Karpas-422 (cell line): Measurements from ENCODE around the gene KCNK15. TPM values are rescaled to one million over a fixed set of nuclear protein-coding genes. Genes with fewer than 3 reads are reported as not detected.

Experiments used
- DNase-seq: peaks from one replicate; pipeline ENCODE4 v3.0.0-alpha.2; 2015
- H2AFZ ChIP-seq: fragments of 200-600 bp; sonication (generic); 2 replicates; pipeline ENCODE4 v1.6.1; 2014; ENCODE audit warnings: antibody characterized with exemption, low read length, mixed read lengths
- H3K27ac ChIP-seq: fragments of 200-600 bp; sonication (generic); 2 replicates; pipeline ENCODE4 v1.5.1; 2014; ENCODE audit warnings: mild to moderate bottlenecking, low read length, moderate library complexity
- H3K27me3 ChIP-seq: fragments of 200-600 bp; sonication (generic); 2 replicates; pipeline ENCODE4 v1.6.1; 2014; ENCODE audit warnings: low read length, mixed read lengths
- H3K36me3 ChIP-seq: fragments of 200-600 bp; sonication (generic); 2 replicates; pipeline ENCODE4 v1.6.1; 2014; ENCODE audit warnings: low read length, mixed read lengths; ENCODE audit not compliant: insufficient read depth
- H3K4me1 ChIP-seq: fragments of 200-600 bp; sonication (generic); 2 replicates; pipeline ENCODE4 v1.6.1; 2014; ENCODE audit warnings: mild to moderate bottlenecking, low read length, mixed read lengths
- H3K4me2 ChIP-seq: fragments of 200-600 bp; sonication (generic); 2 replicates; pipeline ENCODE4 v1.6.1; 2014; ENCODE audit warnings: low read length, low read depth, mild to moderate bottlenecking; ENCODE audit not compliant: poor library complexity, severe bottlenecking
- H3K4me3 ChIP-seq: fragments of 200-600 bp; sonication (generic); 2 replicates; pipeline ENCODE4 v1.5.1; 2014; ENCODE audit warnings: mild to moderate bottlenecking, antibody characterized with exemption, low read length, mixed read lengths
- H3K79me2 ChIP-seq: fragments of 200-600 bp; sonication (generic); 2 replicates; pipeline ENCODE4 v1.6.1; 2014; ENCODE audit warnings: mild to moderate bottlenecking, low read length, mixed read lengths
- H3K9ac ChIP-seq: fragments of 200-600 bp; sonication (generic); 2 replicates; pipeline ENCODE4 v1.6.0; 2014; ENCODE audit warnings: low read length
- H3K9me2 ChIP-seq: fragments of 200-600 bp; sonication (generic), shearing (Covaris generic); replicated peaks from 2 replicates; pipeline ENCODE4 v1.6.0; 2014; ENCODE audit warnings: mild to moderate bottlenecking, low read length, moderate library complexity; ENCODE audit not compliant: insufficient read depth
- H3K9me3 ChIP-seq: fragments of 300-700, 200-600 bp; sonication (generic); 2 replicates; pipeline ENCODE4 v1.6.1; 2014; ENCODE audit warnings: low read length, mixed read lengths
- H4K20me1 ChIP-seq: fragments of 200-600 bp; sonication (generic); 2 replicates; pipeline ENCODE4 v1.6.1; 2014; ENCODE audit warnings: mild to moderate bottlenecking, antibody characterized with exemption, low read length, low read depth; ENCODE audit not compliant: insufficient read depth
- total RNA-seq: library from RNA; depleted of rRNA; stranded (reverse); fragments of >200 nt; shearing (Covaris generic); gene quantifications from 2 replicates; pipeline ENCODE4 v1.2.3, GENCODE V29; 2014; ENCODE audit warnings: low replicate concordance

The KCNK15 gene
- total RNA-seq, 1 experiment from 2014 or later, result not detected

DNA sequence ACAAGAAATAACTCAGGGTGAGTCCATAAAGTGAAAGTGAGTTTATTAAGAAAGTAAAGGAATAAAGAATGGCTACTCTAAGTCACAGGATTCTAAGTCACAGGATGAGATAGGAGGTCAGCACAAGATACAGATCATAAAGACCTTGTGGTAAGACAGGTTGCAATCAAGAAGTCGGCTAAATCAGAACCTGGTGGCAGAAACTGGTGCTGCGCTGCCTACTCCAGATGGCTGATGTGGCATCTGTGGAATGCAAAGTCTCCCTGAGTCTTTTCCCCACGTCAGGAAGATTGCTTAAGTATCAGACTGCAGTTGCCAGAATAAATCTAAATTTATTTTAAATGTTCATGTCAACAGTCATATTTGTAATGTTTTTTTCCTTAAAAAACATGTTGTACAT, 10.7 kb upstream of the KCNK15 start:
- no peak overlapping the region for H3K4me3 ChIP-seq
- no peaks in the 10 kb centered on the region for H3K27me3 ChIP-seq
- 0 out of 2 replicates have a peak, but pooled peaks cover 3% of the 10 kb centered on the region for H3K4me1 ChIP-seq
- H3K36me3 ChIP-seq, result no peaks in the 10 kb centered on the region
- no peaks in the 10 kb centered on the region for H3K9me2 ChIP-seq
- H3K9ac ChIP-seq, result no peak overlapping the region
- H3K79me2 ChIP-seq, result no peaks in the 10 kb centered on the region
- H4K20me1 ChIP-seq, result no peaks in the 10 kb centered on the region
- no peaks in the 10 kb centered on the region for H3K9me3 ChIP-seq
- no peak for DNase-seq
- no peak overlapping the region for H2AFZ ChIP-seq
- no peak overlapping the region for H3K27ac ChIP-seq
- H3K4me2 ChIP-seq, result no peak overlapping the region

DNA sequence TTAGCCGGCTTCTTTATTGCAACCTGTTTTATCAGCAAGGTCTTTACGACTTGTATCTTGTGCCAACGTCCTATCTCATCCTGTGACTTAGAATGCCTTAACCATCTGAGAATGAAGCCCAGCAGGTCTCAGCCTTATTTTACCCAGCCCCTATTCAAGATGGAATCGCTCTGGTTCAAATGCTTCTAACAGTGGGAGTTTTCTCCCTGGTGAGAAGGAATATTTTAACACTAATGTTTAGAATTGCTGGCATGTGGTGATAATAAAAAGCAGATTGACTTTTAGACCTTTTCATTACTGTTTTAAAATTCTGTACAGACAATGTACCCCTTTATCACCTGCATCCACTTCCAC, 9.9 kb upstream of the KCNK15 start:
- Histone ChIP-seq H3K9me3 (no peaks in the 10 kb centered on the region), H3K9ac (no peak overlapping the region), H3K4me2 (no peak overlapping the region), H3K27ac (no peak overlapping the region), H3K36me3 (no peaks in the 10 kb centered on the region), H3K4me3 (peak overlapping the region; percentile 16; the same call in 1 of the 2 replicates), H3K27me3 (no peaks in the 10 kb centered on the region), H3K4me1 (0 out of 2 replicates have a peak, but pooled peaks cover 3% of the 10 kb centered on the region), H3K9me2 (no peaks in the 10 kb centered on the region), H2AFZ (0 out of 2 replicates have a peak overlapping the region, but pooled peaks have one; percentile 44), H4K20me1 (no peaks in the 10 kb centered on the region), H3K79me2 (no peaks in the 10 kb centered on the region)
- no peak for DNase-seq

DNA sequence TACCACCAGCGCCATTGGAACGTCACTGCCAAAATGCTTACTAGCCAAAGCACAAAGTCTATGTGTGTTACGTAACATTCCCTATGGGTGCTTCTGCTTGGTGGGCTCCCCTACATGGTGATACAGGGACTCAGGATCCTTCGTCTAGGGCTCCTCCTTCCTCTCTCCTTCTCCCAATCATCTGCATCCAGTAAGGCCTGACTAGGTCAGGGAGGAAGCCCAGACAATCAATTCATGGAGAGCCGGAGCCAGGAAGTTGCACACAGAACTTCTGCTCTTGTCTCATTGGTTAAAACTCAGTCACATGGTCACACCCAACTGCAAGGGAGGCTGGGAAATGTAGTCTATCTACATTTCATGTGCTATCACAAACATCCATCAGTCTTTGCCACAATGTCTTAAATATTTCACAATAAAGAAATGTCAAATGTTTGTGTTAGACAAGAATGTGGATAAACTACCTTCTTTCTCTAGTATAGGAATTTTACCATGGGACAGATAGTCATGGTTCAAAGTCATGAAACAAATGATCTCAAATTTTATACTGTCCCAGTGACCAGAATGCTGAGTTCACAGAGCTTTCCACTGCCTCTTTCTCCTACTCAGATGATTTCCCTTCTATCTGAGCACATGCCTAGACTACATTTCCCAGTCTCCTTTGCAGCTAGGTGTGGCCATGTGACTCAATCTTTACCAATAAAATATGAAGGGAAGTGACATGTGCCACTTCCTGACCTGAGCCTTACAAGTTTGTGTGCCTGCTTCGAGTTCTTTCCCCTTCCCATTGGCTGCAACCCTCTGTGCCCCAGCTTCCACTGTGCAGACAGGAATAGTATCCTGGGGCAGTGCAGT, 9.3 kb upstream of the KCNK15 start:
- Histone ChIP-seq H3K9me3 (no peaks in the 10 kb centered on the region), H3K4me1 (0 out of 2 replicates have a peak, but pooled peaks cover 3% of the 10 kb centered on the region), H3K27ac (no peak overlapping the region), H3K79me2 (no peaks in the 10 kb centered on the region), H3K27me3 (no peaks in the 10 kb centered on the region), H3K4me3 (peak overlapping the region; percentile 16; the same call in 1 of the 2 replicates), H2AFZ (0 out of 2 replicates have a peak overlapping the region, but pooled peaks have one; percentile 44), H3K9me2 (no peaks in the 10 kb centered on the region), H3K4me2 (no peak overlapping the region), H3K9ac (no peak overlapping the region), H3K36me3 (no peaks in the 10 kb centered on the region), H4K20me1 (no peaks in the 10 kb centered on the region)
- peak; percentile 79 for DNase-seq

DNA sequence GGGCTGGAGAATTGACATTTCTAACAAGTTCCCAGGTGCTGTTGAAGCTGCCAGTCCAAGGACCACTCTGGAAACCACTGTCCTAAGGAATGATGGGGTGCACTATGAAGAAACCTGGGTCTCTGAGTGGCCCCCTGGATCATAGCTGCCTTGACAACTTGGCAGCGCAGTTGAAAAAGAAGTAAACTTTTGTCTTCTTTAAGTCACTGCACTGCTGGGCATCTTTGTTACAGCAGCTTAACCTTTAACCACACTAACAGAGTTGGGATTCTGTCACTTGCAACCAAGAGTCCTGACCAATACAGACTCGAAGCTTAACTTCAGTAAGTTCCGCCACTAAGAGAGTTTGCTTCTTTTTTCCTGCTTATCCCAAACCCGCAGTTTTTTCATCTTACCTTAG, 8.5 kb upstream of the KCNK15 start:
- H3K9me3 ChIP-seq, result no peaks in the 10 kb centered on the region
- H3K4me1 ChIP-seq, result 0 out of 2 replicates have a peak, but pooled peaks cover 3% of the 10 kb centered on the region
- no peak overlapping the region for H3K4me2 ChIP-seq
- H3K36me3 ChIP-seq, result no peaks in the 10 kb centered on the region
- H3K9me2 ChIP-seq, result no peaks in the 10 kb centered on the region
- no peaks in the 10 kb centered on the region for H4K20me1 ChIP-seq
- H3K9ac ChIP-seq, result no peak overlapping the region
- DNase-seq, result no peak
- H3K27me3 ChIP-seq, result no peaks in the 10 kb centered on the region
- no peaks in the 10 kb centered on the region for H3K79me2 ChIP-seq
- no peak overlapping the region for H3K27ac ChIP-seq
- H2AFZ ChIP-seq, result no peak overlapping the region
- H3K4me3 ChIP-seq, result no peak overlapping the region

DNA sequence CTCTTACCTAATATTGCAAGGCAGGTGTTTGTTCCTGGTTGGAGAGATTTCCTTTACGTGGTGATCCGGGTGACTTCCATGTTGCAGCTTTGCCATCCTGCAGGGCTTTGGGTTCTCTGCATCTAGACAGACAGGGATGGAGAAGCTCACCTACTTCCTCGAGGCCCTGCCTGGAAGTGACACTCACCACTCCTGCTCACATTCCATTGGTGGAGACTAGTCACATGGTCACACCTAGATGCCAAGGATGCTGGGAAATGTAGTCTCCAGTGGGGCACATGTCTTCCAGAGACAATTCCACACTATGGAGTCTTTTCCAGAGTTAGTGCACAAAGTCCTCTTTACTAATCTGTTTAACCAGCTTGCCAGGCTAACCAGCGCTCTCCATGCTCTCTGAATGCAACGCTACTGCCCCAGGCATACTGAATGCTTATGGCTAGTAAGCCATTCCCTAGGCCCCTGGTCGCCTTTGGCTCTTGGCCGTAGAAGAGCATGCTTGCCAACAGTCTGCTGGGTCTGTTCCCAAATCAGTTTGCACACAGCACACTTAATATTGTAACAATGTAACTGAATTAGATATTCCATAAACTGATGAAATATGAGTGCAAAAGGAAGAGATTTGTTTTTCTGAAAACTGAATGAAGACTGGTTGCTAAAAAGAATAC, 6.7 kb upstream of the KCNK15 start:
- no peaks in the 10 kb centered on the region for H3K9me2 ChIP-seq

DNA sequence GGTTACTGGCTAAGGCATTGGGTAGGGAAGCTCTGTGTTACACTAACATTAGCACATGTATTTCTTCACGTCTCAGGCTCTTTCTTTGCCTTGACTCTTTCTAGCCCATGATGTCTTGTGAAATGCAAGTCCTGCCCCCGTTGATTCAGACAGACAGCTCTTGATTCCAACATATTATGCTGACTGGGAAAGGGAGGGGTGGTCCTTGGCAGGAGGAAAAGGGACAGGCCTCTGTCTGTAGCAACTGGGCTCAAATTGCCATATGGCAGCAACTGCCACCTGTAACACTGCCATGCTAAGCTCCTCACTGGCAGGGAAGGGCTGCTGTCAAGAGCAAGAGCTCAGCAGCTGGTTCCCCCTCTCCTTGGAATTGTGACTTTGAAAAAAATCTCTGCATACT, 5.7 kb upstream of the KCNK15 start:
- no peak overlapping the region for H3K27ac ChIP-seq
- no peaks in the 10 kb centered on the region for H4K20me1 ChIP-seq
- H2AFZ ChIP-seq, result no peak overlapping the region
- no peaks in the 10 kb centered on the region for H3K9me2 ChIP-seq
- no peaks in the 10 kb centered on the region for H3K27me3 ChIP-seq
- H3K4me2 ChIP-seq, result no peak overlapping the region
- 0 out of 2 replicates have a peak, but pooled peaks cover 3% of the 10 kb centered on the region for H3K4me1 ChIP-seq
- no peaks in the 10 kb centered on the region for H3K9me3 ChIP-seq
- H3K79me2 ChIP-seq, result no peaks in the 10 kb centered on the region
- H3K9ac ChIP-seq, result no peak overlapping the region
- DNase-seq, result no peak
- H3K4me3 ChIP-seq, result no peak overlapping the region
- H3K36me3 ChIP-seq, result no peaks in the 10 kb centered on the region

More for the DNA sequence above, 6.7 kb upstream of the KCNK15 start:
- H4K20me1 ChIP-seq, result no peaks in the 10 kb centered on the region
- H3K9ac ChIP-seq, result 0 out of 2 replicates have a peak overlapping the region, but pooled peaks have one; percentile 26
- H3K4me3 ChIP-seq, result peak overlapping the region; percentile 43; the same call in 1 of the 2 replicates
- no peaks in the 10 kb centered on the region for H3K79me2 ChIP-seq
- no peak overlapping the region for H3K27ac ChIP-seq
- H3K9me3 ChIP-seq, result no peaks in the 10 kb centered on the region
- no peaks in the 10 kb centered on the region for H3K27me3 ChIP-seq
- 0 out of 2 replicates have a peak, but pooled peaks cover 3% of the 10 kb centered on the region for H3K4me1 ChIP-seq
- DNase-seq, result peak; percentile 86
- peak overlapping the region; percentile 47 for H3K4me2 ChIP-seq
- H2AFZ ChIP-seq, result peak overlapping the region; percentile 88; the same call in 1 of the 2 replicates
- H3K36me3 ChIP-seq, result no peaks in the 10 kb centered on the region

DNA sequence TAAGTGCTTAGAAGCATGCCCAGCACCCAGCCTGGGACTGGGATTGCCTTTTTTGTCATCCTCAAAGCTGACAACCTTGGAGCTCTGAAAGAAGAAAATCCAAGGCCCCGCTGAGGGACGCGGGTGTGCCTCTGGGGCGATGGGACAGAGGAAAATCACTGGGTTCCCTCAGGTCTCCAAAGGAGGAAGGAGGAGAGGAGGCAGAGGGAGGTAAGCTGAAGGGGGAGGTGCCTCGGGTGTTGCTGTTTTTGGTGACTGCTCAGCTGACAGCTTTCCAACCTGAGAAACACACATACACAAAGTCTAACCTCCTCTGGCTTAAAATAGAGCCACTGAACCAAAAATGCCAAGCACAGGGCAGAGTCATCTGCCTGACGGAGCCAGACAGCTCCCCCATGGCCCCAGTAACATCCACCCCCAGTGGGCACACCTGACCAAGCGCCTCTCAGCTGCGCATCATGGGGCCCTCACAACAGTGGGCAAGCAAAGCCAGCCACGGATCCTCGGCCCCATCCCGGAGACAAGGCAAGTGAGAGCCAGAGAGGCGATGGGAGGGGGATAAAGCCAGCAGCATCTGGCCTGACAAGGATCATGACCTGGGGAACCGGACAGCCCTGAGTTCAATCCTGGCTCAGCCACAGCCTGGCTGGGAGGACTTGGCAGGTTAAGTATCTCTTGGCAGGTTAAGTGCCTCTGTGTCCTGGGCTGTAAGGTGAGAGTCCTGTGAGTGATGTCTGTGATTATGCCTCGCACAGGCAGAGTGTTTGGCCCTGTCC, 3.2 kb upstream of the KCNK15 start:
- Histone ChIP-seq H3K4me3 (no peak overlapping the region), H3K9me3 (no peaks in the 10 kb centered on the region), H3K9me2 (no peaks in the 10 kb centered on the region), H3K27me3 (no peaks in the 10 kb centered on the region), H3K9ac (no peak overlapping the region; the same call in 1 of the 2 replicates), H3K27ac (no peak overlapping the region), H4K20me1 (no peaks in the 10 kb centered on the region), H3K36me3 (no peaks in the 10 kb centered on the region), H3K79me2 (no peaks in the 10 kb centered on the region), H2AFZ (0 out of 2 replicates have a peak overlapping the region, but pooled peaks have one; percentile 79), H3K4me2 (no peak overlapping the region), H3K4me1 (0 out of 2 replicates have a peak, but pooled peaks cover 3% of the 10 kb centered on the region)
- DNase-seq, result no peak
